ENCODE measurements around the gene JMJD1C. TPM values are rescaled to one million over a fixed set of nuclear protein-coding genes. Genes with fewer than 3 reads are reported as not detected.

Gene JMJD1C
- total RNA-seq, 1 experiment from 2014 or later, result 66.3 TPM

GRCh38 chr10:63407136-63407662 lies 58.6 kb downstream of the JMJD1C start:
- no peak overlapping the region for H3K4me3 ChIP-seq (replicated peaks in 1 of 2; ENCODE audit: low read depth in 1 of 2, low read length in 2 of 2)
- peaks cover 68% of the 10 kb centered on the region for H3K79me2 ChIP-seq (ENCODE audit: insufficient read depth, low read length)
- no peaks in the 10 kb centered on the region for H3K27me3 ChIP-seq (ENCODE audit: insufficient read depth, low read length)
- RAD21 ChIA-PET (ENCODE audit: low non-redundant PET in 1 of 2, low total read pairs in 2 of 2, uncharacterized antibody in 2 of 2, unreplicated experiment in 2 of 2), result no interaction called here
- H4K20me1 ChIP-seq (ENCODE audit: insufficient read depth), result 0 out of 2 replicates have a peak, but pooled peaks cover 5% of the 10 kb centered on the region
- H3K27ac ChIP-seq (ENCODE audit: low read depth, low read length), result no peak overlapping the region
- no peak for DNase-seq (ENCODE audit: low read depth, low spot score)
- no peaks in the 10 kb centered on the region for H3K9me2 ChIP-seq (ENCODE audit: insufficient read depth)
- no TSS peak for BruUV-seq (replicated peaks)
- H3K36me3 ChIP-seq (ENCODE audit: control insufficient read depth in 1 of 2, insufficient read depth in 2 of 2, low read length in 2 of 2), result no peaks in the 10 kb centered on the region
- POLR2A ChIA-PET, result no interaction called here
- no peak for TF ChIP-seq REST (IDR thresholded peaks at IDR 0.05; ENCODE audit: low read depth)
- TF ChIP-seq YY1 (IDR thresholded peaks at IDR 0.05; ENCODE audit: extremely low read depth, insufficient replicate concordance, low read depth, low read length), result no peak
- no peak for TF ChIP-seq SRF (IDR thresholded peaks at IDR 0.05; ENCODE audit: low read depth)
- no peak for TF ChIP-seq SIN3A (IDR thresholded peaks at IDR 0.05; ENCODE audit: low read depth)
- TF ChIP-seq ELF1 (IDR thresholded peaks at IDR 0.05; ENCODE audit: borderline replicate concordance, low read depth), result no peak
- TF ChIP-seq JUND (IDR thresholded peaks at IDR 0.05), result no peak
- TF ChIP-seq EGR1 (IDR thresholded peaks at IDR 0.05; ENCODE audit: low read depth), result no peak
- no peak for TF ChIP-seq ZNF274 (IDR thresholded peaks at IDR 0.05; ENCODE audit: low read depth, low read length)
- no peak for TF ChIP-seq TCF7L2 (IDR thresholded peaks at IDR 0.05; ENCODE audit: borderline replicate concordance, extremely low read depth, insufficient read depth, insufficient read length)
- TF ChIP-seq FOSL1 (IDR thresholded peaks at IDR 0.05; ENCODE audit: low read depth), result no peak
- TF ChIP-seq CEBPB (IDR thresholded peaks at IDR 0.05; ENCODE audit: low read depth), result no peak
- no peak for TF ChIP-seq POLR2AphosphoS5 (IDR thresholded peaks at IDR 0.05; ENCODE audit: low read depth, low read length)
- TF ChIP-seq ATF3 (IDR thresholded peaks at IDR 0.05), result no peak
- CTCF ChIA-PET, result no interaction called here
- no peak overlapping the region for H3K9ac ChIP-seq (ENCODE audit: low read length)
- intact Hi-C loops (cut with micrococcal nuclease), result no loop called here
- no peak for ATAC-seq
- no peak overlapping the region for H3K4me2 ChIP-seq (ENCODE audit: low read length)
- no peaks in the 10 kb centered on the region for H3K9me3 ChIP-seq (ENCODE audit: control insufficient read depth in 1 of 2, insufficient read depth in 1 of 2, low read depth in 1 of 2, low read length in 2 of 2)
- no peak overlapping the region for H2AFZ ChIP-seq (ENCODE audit: low read depth, low read length, poor library complexity, severe bottlenecking)
- peaks cover 0 to 8% of the 10 kb centered on the region in 2 experiments; a peak in 1 of 4 replicates for H3K4me1 ChIP-seq (ENCODE audit: control insufficient read depth in 1 of 2, insufficient read depth in 2 of 2, low read length in 2 of 2)

All from HCT116 (cell line).